OCI-LY3 (cell line): ENCODE results near the gene TMEM178B.

Experiments
- CTCF ChIP-seq: fragments of 200-600, 300-600 bp; sonication (generic); IDR thresholded peaks from 2 replicates; pipeline ENCODE4 v1.5.1; 2014; ENCODE audit warnings: antibody characterized with exemption, low read length, low read depth
- EZH2phosphoT487 ChIP-seq: fragments of 200-600 bp; shearing (Covaris generic); IDR thresholded peaks from 2 replicates; pipeline ENCODE4 v1.6.1; 2018; ENCODE audit warnings: antibody characterized with exemption, mixed run types, low read depth

- TF ChIP-seq CTCF (no peak), EZH2phosphoT487 (no peak)
Observed at GRCh38 chr7:141501451-141501850, 427.6 kb downstream of the TMEM178B start.
